Measurements from ENCODE around the gene FAM169A.
A peak's percentile ranks its signal among the peaks of the same experiment; 100 is the strongest.
"Not testable (repeated sequence)": the region's sequence is repeated elsewhere in the genome, so short reads cannot be mapped to it uniquely, and the experiment has no call there.

FAM169A gene

DNA sequence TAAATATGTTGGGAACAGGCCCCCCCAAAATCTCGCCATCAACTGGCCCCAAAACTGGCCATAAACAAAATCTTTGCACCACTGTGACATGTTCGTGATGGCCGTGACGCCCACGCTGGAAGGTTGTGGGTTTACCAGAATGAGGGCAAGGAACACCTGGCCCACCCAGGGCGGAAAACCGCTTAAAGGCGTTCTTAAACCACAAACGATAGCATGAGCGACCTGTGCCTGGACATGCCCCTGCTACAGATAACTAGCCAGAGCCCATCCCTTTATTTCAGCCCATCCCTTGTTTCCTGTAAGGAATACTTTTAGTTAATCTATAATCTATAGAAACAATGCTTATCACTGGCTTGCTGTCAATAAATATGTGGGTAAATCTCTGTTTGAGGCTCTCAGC is 3.2 kb upstream of the FAM169A start:
- not testable (repeated sequence) for DNase-seq

GRCh38 chr5:74866596-74867162 is 492 bp upstream of the FAM169A start:
- peak; percentile 1 for DNase-seq

DNA sequence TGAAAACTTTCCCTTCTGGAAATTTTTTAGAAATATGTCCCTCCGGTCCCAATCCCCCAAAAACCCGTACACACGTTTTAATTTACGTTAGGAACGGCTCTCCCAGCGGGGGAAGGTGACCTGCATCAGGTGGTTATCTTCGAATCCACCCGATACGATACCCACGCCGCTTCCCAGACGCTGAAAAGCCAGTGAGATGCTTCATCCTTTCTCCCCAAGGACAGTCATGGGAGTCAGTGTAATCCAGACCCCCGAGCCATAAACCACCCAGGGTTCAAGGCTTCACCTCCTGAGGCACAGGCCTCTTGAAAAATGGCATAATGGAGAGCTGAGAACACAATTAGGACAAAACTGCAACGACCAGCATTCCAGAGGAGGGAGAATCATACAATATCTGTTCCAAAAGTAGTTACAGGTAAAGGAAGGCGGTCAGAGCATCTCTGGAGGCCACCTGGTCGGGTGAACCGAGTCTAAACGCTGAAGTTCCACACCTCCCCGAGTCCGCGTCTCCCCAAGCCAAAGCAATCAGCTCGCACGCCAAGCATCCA is 857 bp downstream of the FAM169A start:
- no peak for DNase-seq

DNA sequence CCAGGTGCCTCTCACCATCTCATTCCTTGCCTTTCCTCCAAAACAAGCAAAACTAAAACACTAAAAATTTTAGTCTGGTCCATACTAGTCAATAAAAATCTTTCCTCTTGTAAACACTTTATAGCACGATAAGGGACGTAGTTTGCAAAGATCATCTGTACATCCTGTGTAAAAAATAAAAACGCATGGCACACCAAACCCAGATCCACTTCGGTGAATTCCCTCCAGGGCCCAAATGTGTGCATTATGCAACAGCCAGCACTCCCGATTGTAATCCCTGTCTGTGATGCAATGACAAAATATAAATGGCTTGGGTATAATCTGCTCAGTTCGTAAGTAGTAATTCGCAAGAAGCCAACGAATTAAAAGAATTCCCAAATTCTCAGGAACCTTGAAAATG is 1.4 kb downstream of the FAM169A start:
- DNase-seq, result no peak

DNA sequence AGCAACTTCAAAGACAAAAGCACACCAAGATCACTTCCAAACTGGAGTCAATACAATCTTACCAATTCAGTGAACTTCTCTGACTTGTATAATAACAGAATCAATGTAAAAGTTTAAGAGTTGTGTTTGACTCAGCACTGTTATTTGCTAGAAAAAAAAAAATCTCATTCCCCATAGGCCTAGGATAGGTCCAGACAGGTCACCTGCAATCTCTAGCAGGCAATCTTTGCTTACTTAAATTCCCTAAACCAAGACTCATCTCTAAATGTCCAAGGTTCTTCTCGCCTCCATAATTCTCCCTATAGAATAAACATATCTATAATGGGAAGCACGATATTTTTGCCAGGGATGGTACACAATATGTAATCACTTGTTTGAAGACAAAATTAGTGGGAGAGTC is 2.5 kb downstream of the FAM169A start:
- DNase-seq, result no peak

DNA sequence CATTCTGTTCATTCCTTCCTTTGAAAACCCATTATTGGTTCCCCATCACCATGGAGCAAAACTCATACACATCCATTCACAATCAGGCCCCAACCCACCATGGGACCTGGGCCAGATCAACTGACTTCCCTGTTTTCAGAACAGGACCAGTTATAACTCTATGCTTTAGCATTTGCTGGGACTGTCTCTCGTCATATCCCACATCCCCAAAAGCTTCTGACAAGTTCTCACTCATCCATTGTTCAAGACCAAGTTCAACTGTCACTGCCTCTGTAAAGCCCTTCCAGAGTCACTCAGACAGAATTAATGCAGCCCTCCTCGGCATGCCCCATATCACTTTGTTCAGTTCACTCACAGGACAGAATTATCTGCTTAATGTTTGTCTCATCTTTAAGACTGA is 4.0 kb downstream of the FAM169A start:
- no peak for DNase-seq

DNA sequence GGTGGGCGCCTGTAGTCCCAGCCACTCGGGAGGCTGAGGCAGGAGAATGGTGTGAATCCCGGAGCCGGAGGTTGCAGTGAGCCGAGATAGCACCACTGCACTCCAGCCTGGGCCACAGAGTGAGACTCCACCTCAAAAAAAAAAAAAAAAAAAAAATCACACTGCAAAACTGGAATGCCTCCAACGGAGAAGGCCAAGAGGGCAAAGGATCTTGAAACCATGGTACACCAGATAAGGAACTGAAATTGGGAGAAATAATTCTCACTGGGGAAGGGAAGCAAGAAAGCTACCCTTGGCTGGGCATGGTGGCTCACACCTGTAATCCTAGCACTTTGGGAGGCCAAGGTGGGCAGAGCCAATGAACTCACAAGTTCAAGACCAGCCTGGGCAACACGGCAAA is 9.2 kb downstream of the FAM169A start:
- DNase-seq, result peak; percentile 37

- no peak for DNase-seq
Measured at GRCh38 chr5:74853256-74853655, 12.9 kb downstream of the FAM169A start.

DNA sequence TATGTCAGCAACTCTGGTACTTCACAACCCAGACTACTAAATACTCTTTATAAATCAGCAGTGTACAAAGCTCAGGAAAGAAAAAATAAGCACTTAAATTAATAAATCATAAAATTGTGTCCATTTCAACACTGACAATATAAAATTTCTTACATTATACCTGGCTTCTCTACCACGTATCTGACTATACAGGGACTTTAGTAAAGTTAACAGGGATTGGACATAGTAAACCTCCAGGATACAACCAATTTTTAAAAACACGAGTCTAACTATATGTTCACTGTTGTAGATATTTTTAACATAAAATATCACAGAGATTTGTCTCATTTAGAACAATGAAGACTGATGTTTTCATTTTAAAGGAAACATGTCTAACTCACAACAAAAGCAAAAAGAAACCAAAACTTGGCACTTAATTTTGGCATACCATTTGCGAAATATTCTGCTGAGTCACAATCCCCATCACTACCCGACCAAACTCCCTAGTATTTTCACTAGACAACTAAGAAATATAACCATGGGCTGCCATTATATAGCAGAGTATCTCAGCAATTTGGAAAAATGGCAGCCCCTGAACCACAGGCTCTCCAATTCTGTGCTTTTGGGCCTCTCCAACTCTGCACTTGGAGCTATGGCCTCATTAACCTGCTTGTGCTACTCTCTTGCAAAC is 14.4 kb downstream of the FAM169A start:
- DNase-seq, result peak; percentile 68

DNA sequence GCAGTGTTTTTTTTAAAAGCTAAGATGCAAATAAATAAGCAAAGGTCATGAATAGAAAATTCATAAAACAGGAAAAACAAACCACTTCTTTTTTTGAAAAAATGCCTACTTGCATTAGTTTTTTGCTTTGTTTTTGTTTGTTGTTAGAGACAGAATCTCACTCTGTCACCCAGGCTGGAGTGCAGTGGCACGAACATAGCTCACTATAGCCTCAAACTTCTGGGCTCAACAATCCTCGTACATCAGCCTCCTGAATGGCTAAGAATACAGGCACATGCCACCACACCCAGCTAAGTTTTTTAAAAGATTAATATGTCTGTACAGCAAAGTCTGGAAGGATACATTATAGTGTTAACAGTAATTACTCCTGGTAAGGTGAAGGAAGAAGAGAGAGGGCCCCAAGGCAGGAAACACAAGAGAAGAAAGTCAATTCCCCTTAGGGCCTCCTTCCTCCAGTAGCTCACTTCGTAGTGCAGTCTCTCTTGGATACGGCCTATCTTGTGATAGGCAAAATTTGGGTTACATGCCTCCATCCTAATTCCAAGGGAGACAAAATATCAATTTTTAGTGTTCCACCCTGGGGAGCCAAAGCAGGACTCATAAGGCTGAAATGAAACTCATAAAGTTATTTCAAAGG is 15.3 kb downstream of the FAM169A start:
- peak; percentile 2 for DNase-seq

DNA sequence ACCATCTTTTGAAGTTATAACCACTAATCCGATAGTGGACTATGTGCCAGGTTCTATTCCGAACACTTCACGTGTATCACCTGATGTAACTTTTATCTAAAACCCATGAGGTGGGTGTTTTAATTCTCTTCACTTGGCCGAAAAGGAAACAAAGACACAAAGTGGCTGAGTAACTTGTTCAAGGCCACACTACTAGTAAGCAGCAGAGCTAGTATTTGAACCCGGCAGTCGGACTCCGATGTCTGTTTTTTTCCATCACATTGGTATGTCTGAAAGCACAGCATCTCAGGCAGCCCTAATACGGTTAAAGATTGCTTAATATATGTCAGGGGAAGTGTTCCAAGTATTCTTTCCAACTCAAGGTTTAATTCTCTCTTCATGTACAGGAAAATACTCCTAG is 16.2 kb downstream of the FAM169A start:
- DNase-seq, result no peak

DNA sequence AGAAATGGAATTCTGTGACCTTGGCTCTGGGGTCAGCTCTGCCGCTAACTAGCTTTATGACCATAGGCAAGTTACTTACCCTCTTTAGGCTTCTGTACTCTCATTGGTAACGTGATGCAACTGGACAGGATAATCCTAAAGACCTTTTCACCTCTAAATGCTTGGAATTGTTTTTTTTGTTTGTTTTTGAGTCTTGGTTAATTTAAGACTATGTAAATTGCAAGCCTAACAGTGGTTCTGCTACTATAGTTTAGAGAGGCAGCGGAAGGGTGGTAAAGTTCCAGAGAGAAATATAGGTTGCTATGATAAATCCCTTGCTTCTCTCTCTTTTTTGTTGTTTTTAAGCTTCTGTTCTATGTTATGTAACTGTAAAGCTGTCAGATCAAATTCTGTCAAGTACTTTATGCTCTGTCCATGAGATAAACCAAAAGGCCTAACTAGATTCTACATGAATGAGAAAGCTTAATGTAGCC is 17.6 kb downstream of the FAM169A start:
- DNase-seq, result no peak

GRCh38 chr5:74839229-74839628 is 27.0 kb downstream of the FAM169A start:
- DNase-seq, result peak; percentile 18

GRCh38 chr5:74838262-74838661 is 27.9 kb downstream of the FAM169A start:
- no peak for DNase-seq

DNA sequence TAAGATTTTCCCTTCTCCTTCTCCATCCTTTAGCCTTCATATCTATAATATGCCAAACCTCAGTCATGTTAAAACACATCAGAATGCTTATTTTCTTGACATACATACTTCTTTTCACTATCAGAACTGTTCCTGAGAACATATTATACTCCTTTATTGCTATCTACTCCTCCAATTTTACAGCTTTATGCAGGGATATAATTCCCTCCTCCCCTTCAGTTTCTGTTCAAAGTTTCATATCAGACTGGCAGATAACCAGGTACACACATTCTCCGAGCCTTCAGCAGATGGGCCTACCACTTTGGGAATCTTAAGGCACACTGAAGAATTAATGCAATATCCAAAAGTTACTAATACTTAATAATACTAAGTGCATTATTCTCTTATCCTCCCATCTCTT is 29.1 kb downstream of the FAM169A start:
- no peak for DNase-seq

GRCh38 chr5:74833537-74834266 is 32.5 kb downstream of the FAM169A start:
- no peak for DNase-seq

DNA sequence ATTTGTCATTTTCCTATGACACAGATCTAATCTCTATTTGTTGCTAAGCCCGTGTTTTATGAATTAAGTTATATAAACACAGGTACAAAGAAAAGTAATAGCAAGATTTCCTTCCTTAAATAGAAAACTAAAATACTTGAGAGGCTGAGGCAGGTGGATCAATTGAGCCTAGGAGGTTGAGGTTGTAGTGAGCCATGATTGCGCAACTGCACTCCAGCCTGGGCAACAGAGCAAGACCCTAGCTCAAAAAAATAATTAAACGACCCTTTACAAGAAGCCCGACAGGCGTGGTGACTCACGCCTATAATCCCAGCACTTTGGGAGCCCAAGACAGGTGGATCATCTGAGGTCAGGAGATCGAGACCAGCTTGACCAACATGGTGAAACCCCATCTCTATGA is 36.8 kb downstream of the FAM169A start:
- no peak for DNase-seq

DNA sequence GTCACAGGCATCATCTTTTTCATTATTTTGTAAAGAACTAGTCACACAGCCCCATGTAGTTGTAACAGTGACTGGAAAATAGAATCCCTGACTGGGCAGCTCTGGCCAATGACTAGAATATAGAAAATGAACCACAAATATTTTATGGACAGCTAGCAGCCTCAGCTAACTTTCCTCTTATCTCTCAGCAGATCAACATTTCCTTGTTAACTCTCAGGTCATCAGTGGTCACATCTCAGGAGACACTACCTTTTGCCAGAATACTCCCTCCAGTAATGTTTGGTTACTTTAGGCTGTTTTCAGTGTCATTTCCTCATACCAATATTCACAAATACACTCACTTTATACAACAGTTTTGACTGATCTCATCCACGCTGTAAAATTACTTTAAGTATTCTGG is 43.9 kb downstream of the FAM169A start:
- DNase-seq, result no peak

DNA sequence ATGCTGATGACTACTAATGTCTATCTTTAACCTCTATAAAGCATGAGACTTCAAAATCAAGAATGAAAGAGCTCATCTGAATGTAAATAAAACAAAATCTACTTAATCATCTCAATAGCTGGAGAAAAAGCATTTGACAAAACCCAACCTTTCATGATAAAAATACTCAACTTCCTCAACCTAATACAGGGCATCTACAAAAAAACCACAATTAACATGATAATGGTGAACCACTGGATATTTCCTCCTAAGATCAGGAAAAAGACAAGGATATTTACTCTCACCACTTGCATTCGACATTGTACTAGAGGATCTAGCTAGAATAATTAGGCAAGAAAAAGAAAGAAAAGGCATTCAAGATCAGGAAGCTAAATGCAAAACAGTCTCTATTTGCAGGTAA is 49.3 kb downstream of the FAM169A start:
- no peak for DNase-seq

DNA sequence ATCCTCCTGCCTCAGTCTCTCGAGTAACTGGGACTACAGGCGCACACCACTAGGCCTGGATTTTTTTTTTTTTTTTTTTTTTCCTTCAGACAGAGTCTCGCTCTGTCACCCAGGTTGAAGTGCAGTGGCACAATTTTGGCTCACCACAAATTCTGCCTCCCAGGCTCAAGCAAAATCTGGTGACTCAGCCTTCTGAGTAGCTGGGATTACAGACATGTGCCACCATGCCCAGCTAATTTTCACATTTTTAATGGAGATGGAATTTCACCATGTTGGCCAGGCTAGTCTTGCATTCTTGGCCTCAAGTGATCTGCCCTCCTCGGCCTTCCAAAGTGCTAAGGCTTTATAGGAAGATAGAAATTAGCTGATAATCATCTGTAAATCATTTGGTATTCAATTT is 55.3 kb downstream of the FAM169A start:
- DNase-seq, result no peak

GRCh38 chr5:74801941-74802340 is 64.2 kb downstream of the FAM169A start:
- DNase-seq, result no peak

GRCh38 chr5:74801197-74801596 is 65.0 kb downstream of the FAM169A start:
- no peak for DNase-seq
